HPDE6-E6E7 (cell line): ENCODE measurements around the gene CUX1.

Experiments
- DNase-seq: peaks from one replicate; pipeline ENCODE4 v3.0.0; 2011; ENCODE audit warnings: missing footprints; ENCODE audit errors: extremely low spot score

The CUX1 gene

DNA sequence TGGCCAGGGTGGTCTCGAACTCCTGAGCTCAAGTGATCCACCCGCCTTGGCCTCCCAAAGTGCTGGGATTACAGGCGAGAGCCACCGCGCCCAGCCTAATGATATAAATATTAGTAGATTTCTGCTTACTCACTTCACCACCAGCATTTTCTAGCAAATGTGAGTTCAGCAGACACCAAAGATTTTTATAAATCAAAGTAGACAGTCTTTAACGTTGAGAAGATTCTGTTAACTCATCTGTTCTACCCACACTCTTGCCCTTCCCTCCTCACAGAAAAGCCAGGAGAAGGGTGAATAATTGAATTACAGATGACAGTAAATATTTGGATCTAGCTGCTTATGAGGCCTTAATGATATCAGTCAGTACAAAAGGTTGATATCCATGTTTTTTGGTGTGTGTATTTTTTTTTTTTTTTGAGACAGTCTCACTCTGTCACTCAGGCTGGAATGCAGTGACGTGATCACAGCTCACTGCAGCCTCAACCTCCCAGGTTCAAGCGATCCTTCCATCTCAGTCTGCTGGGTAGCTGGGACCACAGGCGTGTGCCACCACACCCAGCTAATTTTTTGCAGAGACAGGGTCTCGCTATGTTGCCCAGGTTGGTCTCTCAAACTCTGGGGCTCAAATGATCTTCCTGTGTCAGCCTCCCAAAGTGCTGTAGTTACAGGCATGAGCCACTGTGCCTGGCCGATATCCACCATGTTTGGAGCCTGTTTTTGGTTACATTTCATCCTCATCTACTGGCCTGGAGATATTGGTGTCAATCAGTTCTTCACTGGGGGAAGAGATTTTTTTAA is 120.5 kb downstream of the CUX1 start:
- DNase-seq: no peak

GRCh38 chr7:101939136-101939695 is 121.8 kb downstream of the CUX1 start:
- DNase-seq: no peak

GRCh38 chr7:101940151-101940550 is 122.7 kb downstream of the CUX1 start:
- no peak for DNase-seq

DNA sequence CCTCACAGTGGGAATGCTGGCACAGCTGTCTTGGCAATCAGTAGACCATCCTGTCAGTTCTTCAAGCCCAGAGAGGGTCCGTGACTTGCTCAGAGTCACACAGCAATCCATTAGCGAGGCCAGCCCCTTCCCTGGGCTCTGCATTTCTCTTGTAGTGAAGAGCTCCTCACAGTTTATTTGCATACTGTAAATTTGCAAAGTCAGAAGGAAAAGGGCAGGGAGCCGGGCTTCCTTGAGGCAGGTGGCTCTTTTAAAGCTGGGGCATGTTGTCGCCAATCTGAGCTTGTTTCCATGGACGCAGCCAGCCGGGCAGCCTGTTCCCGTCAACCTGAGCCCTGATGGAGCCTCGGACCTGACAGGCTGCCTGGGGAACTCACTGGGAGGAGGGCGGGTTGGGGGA is 123.4 kb downstream of the CUX1 start:
- no peak for DNase-seq

- peak; percentile 64 for DNase-seq
These were observed 124.3 kb downstream of the CUX1 start for GRCh38 chr7:101941481-101942383.

GRCh38 chr7:101942603-101943210 is 125.3 kb downstream of the CUX1 start:
- DNase-seq: no peak

GRCh38 chr7:101943306-101943705 is 125.9 kb downstream of the CUX1 start:
- no peak for DNase-seq

GRCh38 chr7:101943889-101944600 is 126.6 kb downstream of the CUX1 start:
- DNase-seq: no peak

GRCh38 chr7:101944611-101945010 is 127.2 kb downstream of the CUX1 start:
- DNase-seq: no peak

DNA sequence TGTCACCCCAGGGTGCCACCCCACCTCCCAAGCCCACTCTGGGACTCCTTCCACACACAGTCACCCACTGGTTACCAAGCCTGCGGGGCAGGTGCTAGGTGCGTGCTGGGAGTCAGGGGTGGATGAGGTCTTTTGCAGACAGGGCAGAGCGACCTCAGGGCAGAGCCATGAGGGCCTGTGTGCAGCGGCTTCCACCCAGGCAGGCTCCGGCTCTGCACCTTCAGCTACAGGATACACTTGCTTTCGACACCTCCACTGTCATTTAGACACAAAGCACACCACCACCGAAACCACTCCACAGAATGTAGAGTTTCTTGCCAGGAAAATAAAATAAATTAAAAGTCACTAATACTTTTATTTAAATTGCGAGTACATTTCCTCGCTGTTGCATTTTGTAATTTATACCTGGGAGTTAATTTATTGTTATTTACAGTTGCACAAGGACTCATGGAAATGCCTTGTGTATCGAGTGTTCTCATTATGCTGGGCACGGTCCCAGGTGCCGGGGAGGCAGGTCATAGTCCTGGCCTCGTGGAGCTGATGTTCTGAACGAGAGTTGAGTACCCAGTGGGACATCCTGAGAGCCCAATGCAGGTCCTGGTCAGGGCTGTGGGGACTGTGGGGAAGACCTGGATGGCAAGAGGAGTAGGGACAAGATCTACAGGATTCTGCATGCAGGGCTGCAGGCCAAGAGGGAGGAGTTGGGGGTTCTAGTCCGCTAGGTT is 127.8 kb downstream of the CUX1 start:
- no peak for DNase-seq

- DNase-seq: no peak
These were observed 130.5 kb downstream of the CUX1 start for GRCh38 chr7:101947899-101948298.

- DNase-seq: no peak
These were observed 131.2 kb downstream of the CUX1 start for GRCh38 chr7:101948650-101949049.

DNA sequence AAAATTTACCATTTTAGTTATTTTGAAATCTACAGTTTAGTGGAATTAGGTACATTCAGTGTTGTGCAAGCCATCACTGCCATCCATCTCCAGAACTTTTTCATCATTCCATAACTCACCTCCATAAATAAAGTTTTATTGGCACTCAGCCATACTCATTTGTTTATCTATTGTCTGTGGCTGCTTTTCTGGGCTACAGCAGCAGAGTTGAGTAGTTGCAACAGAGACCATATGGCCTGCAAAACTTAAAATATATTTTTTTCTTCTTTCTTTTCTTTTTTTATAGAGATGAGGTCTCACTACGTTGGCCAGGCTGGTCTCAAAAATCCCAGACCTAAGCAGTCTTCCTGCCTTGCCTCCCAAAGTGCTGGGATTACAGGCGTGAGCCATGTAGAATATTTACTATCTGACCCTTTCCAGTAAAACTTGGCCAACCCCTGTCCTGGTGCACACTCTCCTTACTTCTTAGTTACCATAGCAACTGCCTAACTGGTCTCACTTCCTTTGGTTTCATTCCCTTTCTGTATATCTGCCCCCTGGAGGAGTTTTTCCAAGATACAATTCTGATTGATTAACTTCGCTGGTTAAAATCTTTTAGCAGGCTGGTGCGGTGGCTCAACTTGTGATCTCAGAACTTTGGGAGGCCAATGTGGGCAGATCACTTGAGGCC is 133.2 kb downstream of the CUX1 start:
- no peak for DNase-seq

DNA sequence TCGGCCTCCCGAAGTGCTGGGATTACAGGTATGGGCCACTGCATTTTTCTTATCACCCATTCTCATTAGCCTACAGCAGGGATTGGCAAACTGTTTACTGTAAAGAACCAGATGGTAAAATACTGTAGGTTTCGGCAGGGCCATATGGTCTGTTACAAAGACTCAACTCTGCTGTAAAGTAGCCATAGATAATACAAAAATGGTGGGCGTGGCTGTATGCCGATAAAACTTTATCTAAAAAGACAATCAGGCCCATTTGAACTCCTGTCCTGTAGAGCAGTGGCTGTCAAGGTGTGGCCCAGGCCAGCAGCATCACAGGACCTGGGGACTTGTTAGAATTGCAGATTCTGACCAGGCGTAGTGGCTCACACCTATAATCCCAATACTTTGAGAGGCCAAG is 134.3 kb downstream of the CUX1 start:
- DNase-seq: no peak

GRCh38 chr7:101952355-101953247 is 135.2 kb downstream of the CUX1 start:
- DNase-seq: peak; percentile 56

DNA sequence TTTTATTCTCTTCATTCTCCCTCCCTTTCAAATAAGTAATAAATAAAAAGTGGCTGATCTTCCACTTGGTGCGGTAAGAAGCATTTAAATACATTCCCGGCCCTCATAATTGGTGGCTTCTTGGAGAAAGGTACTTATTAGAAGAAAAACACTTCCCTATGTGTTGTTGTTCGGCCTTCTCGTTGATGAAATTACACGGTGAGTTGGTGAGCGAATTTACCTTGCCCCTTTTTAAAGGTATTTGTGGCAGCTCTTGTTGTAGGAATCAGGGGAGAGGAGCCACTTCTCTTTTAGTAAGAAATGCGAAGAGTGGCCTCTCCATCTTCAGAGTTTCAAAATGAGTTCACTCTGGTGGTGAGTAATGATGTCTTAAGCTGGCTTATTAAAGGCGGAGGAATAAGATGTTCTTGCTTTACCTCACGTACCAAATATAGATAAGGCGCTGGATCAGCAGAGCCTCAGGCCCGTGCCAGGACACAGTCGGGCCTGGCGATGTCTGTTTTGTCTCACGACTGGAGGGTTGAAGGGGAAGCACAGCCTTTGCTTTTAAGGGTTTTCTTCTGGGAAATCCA is 135.9 kb downstream of the CUX1 start:
- DNase-seq: no peak

DNA sequence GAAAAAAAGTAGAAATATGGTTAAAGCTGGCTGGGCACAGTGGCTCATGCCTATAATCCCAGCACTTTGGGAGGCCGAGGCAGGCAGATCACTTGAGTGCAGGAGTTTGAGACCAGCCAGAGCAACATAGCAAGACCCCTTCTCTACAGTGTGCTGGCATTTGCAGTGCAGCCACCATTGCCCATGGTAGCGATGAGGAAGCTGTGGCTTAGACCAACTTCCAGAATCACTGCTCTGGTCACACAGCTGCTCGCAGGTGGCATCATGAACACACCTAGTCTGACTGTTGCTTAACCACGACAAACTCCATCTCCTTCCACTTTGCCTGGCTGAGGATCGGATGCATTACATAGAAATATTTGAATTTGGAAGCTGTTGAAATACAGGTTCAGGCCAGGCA is 137.1 kb downstream of the CUX1 start:
- no peak for DNase-seq

- no peak for DNase-seq
These were observed 138.7 kb downstream of the CUX1 start for GRCh38 chr7:101956130-101956529.
